Stimulated activated CD8-positive, alpha-beta memory T cell treated with anti-CD3 and anti-CD28 coated beads, Interleukin-15, amount 100 ng/mL, for 48 hours (primary cell): ENCODE measurements around the gene RIOK3.
A peak's percentile ranks its signal among the peaks of the same experiment; 100 is the strongest.
"Not testable (repeated sequence)": the region's sequence is repeated elsewhere in the genome, so short reads cannot be mapped to it uniquely, and the experiment has no call there.

Experiments used
- DNase-seq, 2 donors: peaks; one replicate each; pipeline ENCODE4 v3.0.0-alpha.2; 2020; ENCODE audit warnings: low read depth in 2 of 2

RIOK3 gene

GRCh38 chr18:23451011-23451410 lies 2.1 kb upstream of the RIOK3 start:
- DNase-seq = no peak

- DNase-seq = no peak
These were observed 1.6 kb upstream of the RIOK3 start for GRCh38 chr18:23451491-23451890.

- no peak for DNase-seq
These were observed 750 bp upstream of the RIOK3 start for GRCh38 chr18:23452347-23452727.

GRCh38 chr18:23453680-23454058 lies 582 bp downstream of the RIOK3 start:
- DNase-seq = no peak

GRCh38 chr18:23456835-23457234 lies 3.7 kb downstream of the RIOK3 start:
- DNase-seq = no peak

- no peak for DNase-seq
These were observed 5.9 kb downstream of the RIOK3 start for GRCh38 chr18:23458830-23459529.

- DNase-seq = no peak
These were observed 6.4 kb downstream of the RIOK3 start for GRCh38 chr18:23459530-23459921.

GRCh38 chr18:23460285-23461273 lies 7.5 kb downstream of the RIOK3 start:
- no peak for DNase-seq

- no peak for DNase-seq
These were observed 9.8 kb downstream of the RIOK3 start for GRCh38 chr18:23462876-23463275.

GRCh38 chr18:23468753-23469459 lies 15.8 kb downstream of the RIOK3 start:
- no peak for DNase-seq

- no peak for DNase-seq
These were observed 17.7 kb downstream of the RIOK3 start for GRCh38 chr18:23470620-23471387.

- DNase-seq = no peak
These were observed 18.4 kb downstream of the RIOK3 start for GRCh38 chr18:23471486-23471885.

- DNase-seq = no peak
These were observed 26.9 kb downstream of the RIOK3 start for GRCh38 chr18:23479829-23480505.

GRCh38 chr18:23484561-23485182 lies 31.6 kb downstream of the RIOK3 start:
- DNase-seq = no peak

GRCh38 chr18:23485386-23485785 lies 32.3 kb downstream of the RIOK3 start:
- DNase-seq = no peak

GRCh38 chr18:23487738-23488570 lies 34.9 kb downstream of the RIOK3 start:
- peak in 1 of 2 donors; percentile 12 for DNase-seq

GRCh38 chr18:23489586-23489985 lies 36.5 kb downstream of the RIOK3 start:
- not testable (repeated sequence) for DNase-seq

GRCh38 chr18:23493654-23494053 lies 40.6 kb downstream of the RIOK3 start:
- DNase-seq = no peak

GRCh38 chr18:23494992-23495391 lies 41.9 kb downstream of the RIOK3 start:
- no peak for DNase-seq
